NCI-H128 (cell line): ENCODE results near the gene KCNB1.

Source experiments
- DNase-seq: peaks from one replicate; lab custom pipeline; 2025; ENCODE audit not compliant: unreplicated experiment; lab: John Stamatoyannopoulos, UW

The KCNB1 gene

DNA sequence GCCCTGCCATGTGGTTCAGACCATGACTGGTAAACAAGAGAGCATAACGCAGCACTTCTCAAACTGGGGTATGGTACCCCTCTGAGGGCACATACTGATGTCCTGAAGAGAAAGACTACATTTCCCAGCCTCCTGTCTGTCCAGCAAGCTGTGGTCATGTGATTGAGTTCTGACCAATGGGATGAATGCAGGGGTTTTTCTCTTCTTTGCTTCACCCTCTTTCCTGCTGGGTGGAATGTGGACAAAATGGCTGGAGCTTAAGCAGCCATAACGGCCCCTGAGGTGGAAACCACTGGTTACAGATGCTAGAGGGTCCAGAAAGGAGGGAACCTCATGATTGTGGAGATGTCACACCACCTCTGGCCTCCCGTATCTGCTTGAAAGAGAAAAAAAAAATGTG lies 19.4 kb upstream of the KCNB1 start:
- DNase-seq, result no peak

GRCh38 chr20:49497398-49497669 lies 14.9 kb upstream of the KCNB1 start:
- DNase-seq, result no peak

DNA sequence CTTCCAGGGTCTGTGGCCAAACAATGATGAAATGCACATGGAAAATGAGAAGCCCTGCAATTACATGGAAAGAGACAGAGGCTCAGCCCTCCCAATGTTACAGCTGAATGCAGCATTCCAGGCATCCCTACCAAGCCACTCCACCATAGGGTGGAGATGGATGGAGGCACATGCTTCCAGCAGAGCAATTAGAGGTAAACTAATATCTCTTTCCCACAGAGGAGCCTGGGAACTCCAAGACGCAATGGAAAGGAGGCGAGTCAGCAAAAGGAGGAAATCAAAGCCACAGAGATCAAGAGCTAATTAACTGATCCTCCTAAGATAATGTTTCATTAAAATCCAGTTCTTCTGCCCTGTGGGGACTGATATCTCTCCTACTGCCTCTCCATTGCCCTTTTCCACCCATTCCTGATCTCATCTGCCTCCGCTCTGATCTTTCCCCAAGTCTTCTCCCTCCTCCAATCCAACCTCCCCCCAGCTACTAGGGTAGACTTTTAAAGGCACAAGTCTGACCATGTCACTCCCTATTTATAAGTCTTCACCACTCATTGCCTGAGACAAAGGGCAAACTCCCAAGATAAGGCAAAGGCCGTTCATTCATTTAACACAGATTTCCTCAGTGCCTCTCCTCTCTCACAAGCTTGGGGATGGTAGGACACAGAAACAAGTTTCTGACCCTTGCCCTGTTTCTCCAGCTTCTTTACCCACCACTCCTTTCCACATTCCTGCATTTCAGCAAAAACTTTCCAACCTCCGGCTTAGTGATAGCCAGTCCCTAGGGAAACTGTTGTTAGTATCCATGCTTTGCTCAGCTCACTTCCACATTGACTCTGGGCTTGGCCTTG lies 14.3 kb upstream of the KCNB1 start:
- no peak for DNase-seq

DNA sequence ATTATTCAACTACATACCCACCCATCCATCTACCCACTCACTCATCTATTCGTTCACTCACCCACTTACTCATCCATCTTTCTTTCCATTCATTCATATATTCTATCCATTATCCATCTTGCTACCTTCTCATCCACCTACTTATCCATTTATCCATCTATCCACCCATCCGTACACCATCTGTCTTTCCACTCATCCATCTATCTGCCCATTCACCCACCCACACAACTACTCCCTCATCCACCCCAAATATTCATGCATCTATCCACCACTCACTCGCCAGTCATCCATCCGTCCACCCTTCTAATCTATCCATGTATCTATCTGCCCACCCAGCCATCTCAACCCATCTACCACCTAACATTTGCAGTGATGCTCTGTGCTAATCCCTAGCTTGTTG lies 13.6 kb upstream of the KCNB1 start:
- no peak for DNase-seq

- no peak for DNase-seq
These were observed 8.2 kb upstream of the KCNB1 start for GRCh38 chr20:49490689-49491088.

DNA sequence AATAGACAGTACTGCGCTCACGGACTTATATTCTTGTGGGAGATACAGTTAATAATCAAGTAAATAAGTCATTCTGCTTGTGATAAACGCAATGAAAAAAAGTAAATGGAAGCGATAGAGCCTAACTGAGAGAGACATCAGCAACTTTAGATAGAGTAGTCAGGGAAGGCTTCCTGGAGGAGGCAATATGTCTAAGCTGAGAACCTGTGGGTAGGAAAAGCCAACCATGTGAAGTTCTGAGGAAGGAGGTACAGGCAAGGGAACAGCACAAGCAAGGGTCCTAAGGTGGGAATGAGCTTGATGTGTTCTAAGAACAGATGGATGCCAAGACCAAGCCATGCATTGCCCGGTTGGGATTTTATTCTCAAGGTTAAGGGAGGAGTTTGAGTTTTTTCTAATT lies 7.2 kb upstream of the KCNB1 start:
- DNase-seq, result no peak

DNA sequence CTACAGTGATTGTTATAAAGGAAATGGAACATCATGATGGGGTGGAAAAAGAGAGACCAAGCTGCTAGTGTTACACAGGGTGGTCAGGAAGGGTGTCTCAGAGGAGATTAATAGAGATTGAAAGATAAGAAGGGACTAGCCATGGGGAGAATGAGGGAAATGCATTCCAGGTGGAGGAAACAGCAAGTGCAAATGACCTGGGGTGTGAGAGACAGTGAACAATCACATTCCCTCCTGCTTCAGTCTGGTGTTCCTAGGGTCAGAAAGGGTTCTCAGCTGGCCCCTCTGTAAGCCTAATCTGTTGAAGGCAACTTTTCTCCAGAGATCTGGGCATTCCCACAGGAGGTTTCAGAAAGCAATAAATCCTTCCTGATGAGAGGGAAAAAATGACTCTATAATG lies 3.6 kb upstream of the KCNB1 start:
- no peak for DNase-seq

GRCh38 chr20:49485563-49485962 lies 3.1 kb upstream of the KCNB1 start:
- DNase-seq, result no peak

DNA sequence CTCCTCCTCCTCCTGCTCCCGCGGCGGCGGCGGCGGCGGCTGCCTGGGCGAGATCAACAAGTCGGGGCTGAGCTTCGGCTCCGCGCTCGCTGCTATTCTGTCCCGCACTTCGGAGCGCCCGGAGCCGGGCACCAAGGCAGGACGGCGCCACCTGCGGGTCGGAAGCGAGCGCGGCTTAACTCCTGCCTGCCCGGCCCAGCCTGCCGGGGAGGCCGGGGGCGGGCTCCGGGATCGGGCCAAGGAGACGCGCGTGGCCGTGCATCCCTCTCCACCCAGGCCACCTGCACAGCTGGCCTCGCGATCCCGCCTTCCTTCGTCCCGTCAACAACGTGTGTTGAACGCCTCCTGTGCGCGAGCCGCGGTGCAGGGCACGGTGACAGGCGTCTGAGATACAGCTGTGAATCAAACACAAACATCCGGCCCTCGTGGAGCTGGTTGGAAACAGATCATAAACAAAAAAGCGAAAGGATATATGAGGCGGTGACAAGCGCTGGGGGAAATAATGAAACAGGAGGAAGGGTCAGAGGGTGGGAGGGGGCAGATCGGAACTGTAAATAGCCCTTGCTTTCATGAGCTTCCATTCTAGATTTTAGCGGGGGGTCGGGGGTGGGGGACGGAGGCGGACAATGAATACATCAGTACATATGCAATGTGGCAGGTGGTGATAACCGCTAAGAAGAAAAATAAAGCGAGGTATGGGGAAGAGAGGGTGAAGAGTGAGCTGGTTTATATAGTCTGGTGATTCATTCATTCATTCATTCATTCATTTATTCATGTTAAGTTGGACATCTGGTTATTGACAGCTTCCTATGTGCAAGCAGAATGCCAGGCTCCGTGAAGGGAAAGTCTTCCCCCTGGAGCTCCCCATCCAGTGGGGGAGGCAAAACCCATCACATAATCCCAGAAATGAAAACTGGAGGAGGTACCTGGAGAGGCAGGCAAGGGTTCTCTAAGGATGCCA lies 2.0 kb upstream of the KCNB1 start:
- DNase-seq, result peak; percentile 86

- DNase-seq, result no peak
These were observed 1.2 kb upstream of the KCNB1 start for GRCh38 chr20:49483696-49484123.

GRCh38 chr20:49483018-49483695 lies 689 bp upstream of the KCNB1 start:
- DNase-seq, result no peak

DNA sequence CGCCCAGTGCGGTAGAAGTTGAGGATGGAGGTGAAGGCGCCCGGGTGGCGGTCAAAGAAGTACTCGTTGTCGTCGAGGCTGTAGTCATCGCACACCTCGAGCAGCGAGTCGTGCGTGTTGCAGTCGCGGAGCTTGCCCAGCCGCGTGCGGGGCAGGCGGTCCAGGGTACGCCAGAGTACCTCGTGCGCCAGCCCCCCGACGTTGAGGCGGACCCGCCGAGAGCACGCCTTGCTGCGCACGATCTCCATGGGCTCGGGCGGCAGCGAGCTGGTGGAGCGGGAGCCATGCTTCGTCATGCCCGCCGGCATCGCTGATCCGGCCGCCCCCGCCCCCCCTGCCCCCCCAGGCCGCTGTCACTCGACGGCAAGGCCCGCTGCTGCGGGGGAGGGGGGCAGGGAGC lies 295 bp downstream of the KCNB1 start:
- no peak for DNase-seq

DNA sequence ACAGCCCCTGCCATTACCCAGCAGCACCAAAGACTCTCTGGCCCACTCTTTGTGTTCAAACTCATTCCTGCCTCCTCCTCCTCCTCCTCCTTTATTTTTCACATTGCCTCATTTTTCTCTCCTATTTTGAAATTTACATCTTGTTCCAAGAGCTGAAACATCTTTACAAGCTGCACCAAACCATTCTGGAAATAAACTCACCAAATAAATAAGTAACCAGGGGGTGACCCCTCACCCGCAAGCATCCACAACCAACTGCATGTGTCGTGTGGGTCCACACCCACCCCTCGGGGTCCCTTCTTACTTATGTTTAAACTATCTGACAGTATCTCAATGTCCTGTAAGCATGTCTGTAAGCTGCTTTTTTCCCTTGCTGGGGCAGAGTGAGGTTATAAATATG lies 1.4 kb downstream of the KCNB1 start:
- no peak for DNase-seq

DNA sequence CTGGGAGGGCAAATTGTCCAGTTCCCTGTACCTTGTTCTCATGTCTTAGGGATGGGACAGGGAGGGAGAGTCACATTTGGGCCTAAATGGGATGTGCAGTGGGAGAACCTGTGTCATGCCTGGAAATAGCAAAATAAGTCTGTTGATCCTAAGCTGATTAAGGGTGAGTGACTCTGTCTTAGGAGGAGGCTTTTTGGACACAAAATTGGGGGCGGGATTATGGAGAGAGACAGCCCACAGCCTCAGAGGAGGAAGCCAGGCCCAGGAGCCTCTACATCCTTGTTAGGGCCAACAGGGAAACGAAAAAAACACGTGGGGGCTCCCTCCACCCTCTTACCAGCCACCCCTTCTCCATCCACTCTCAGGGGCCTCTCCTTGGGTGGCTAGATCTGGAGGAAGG lies 2.2 kb downstream of the KCNB1 start:
- no peak for DNase-seq

GRCh38 chr20:49479785-49480184 lies 2.7 kb downstream of the KCNB1 start:
- DNase-seq, result no peak

DNA sequence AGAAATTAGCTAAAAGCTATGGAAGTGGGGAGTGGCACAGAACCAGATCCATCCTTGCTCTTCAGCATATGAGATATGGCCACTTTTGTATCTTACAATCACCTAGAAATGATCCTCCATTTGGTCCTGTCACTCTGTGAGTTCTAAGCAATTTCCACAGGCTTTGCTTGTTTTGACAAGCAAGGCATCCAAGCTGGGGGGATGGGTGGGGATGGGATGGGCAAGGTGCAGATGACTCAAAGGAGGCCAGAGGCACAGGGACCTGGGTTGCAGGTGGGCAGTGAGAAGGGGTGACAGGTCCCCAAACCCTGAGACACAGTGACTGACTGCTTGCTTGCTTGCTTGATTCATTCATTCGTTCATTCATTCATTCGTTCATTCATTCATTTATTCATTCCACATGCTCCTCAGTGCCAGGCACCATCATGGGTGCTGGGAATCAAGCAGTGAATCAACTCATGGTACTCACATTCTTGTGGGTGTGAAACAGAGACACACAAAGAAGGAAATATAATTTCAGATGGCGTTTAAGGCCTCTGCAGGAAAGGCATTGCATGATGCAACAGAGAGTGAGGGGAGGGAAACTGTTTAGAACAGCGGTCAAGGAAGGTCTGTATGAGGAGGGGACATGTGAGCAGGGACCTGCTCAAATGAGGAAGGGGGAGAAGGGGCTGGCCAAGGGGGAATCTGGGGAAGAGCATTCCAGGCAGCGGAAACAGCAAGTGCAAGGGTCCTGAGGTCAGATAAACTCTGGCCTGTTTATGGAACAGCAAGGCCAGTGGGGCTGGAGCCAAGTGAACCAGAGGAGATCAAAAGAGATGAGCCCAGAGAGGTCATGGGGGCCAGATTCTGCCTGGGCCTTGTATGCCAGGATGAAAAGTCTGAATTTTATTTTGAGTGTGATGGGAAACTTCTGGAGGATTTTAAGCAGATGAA lies 3.4 kb downstream of the KCNB1 start:
- DNase-seq, result no peak

DNA sequence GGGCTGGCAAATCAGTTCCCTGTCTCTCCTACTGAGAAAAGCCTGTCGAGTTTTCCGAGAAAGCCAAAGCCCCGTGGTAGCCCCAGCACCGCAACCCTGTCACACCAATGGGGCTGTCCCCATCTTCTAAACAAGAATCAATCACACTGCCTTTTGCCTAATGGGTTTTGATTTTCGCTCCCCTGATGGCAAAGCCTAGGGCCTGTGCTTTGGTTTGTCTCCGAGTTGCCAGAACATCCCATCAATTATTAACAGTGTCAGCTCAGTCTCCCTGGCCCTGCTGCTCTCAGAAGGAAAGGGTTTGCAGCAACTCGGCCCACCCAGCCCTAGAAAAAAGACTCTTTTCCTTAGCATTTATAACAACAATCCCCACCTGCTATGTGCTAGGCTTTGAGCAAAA lies 4.2 kb downstream of the KCNB1 start:
- no peak for DNase-seq

DNA sequence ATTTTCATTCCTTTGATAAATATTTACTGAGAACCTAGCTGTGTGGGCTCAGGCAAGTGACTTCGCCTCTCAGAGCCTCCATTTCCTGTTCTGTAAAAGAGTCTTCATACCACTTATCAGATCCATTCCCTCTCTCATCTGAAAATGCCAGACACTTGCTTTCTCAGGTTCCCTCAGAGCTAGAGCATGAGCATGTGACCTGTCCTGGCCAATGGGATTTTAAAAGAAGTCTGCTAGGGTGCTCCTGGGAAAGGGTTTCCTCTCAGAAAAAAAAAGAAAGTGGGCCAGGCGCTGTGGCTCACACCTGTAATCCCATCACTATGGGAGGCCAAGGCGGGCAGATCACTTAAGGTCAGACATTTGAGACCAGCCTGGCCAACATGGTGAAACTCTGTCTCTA lies 5.3 kb downstream of the KCNB1 start:
- DNase-seq, result no peak

GRCh38 chr20:49476016-49476355 lies 6.5 kb downstream of the KCNB1 start:
- DNase-seq, result no peak

DNA sequence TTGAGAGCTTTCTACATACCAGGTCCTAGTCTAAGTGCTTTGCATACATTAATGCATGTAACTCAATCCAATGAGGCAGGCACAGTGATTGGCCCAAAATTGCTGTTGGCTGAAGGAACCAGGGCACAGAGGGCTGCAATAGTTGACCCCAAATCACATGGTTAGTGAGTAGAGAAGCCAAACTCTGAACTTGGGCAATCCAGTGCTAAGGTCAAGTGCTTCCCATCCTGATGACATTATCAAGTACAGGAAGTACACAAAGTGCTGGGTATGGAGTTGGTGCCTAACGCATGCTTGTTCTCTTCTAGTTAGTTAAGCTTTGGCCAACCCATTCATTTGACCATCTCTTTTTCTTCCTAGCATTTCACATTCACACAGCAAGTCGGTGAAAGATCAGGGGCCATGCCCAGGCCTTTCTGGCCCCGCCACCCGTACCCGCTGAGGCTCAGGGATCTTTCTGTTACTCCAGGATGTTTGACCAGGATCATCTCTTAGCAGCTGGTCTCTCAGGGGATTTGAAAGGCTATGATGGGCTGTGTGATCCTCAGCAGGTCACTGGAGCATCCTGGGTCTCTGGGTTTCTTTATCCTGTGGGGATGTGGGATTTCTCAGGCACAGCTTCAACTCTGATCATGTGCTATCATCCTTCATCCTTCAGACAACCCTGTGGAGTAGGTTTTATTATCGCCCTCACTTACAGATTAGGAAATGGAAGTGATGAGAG lies 7.0 kb downstream of the KCNB1 start:
- no peak for DNase-seq
